Medulla oblongata (tissue), 1 donor: ENCODE results near the gene PDE3A.
"Not testable (repeated sequence)": the region's sequence is repeated elsewhere in the genome, so short reads cannot be mapped to it uniquely, and the experiment has no call there.

ENCODE experiments used
- DNase-seq: peaks from one replicate; pipeline ENCODE4 v3.0.0-alpha.2; 2015; ENCODE audit errors: extremely low spot score

PDE3A gene

GRCh38 chr12:20604408-20605067 lies 236.2 kb downstream of the PDE3A start:
- DNase-seq: no peak

- not testable (repeated sequence) for DNase-seq
Measured at GRCh38 chr12:20615020-20615419, 246.7 kb downstream of the PDE3A start.

DNA sequence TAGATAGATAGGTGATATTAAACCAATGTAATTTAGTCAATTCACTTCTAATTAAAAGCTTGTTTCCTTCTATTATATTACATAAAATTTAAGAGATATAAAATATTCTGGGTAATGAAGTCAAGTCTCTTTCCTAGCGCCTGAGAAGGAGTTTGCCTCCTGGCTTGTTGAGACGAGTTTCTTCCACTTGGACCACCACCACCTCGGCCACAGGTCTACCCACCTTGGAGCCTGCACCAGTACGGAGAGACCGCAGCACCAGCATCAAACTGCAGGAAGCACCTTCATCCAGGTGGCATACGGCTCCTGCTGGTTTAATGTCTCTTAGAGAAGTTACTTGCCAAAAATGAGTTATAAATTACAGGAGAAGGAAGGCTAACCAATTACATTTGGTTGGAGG lies 247.8 kb downstream of the PDE3A start:
- DNase-seq: no peak

DNA sequence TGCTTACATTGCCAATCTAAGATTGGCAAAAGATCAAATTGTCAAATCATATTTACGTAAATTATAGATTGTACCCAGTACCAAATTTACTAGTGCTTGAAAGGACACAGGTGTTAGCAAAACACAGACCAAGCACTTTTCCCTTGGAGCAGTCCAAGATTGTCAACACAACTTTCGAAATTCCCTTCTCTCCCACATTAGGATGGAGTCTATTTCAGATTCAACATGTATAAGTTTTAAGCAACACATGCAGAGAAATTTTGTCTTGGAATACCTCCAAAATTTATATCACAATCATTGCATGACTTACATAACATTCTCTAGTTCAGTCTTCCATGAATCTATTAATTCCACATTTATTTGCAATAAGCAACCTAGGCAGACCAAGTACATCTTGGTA lies 251.9 kb downstream of the PDE3A start:
- no peak for DNase-seq

GRCh38 chr12:20624718-20625117 lies 256.4 kb downstream of the PDE3A start:
- DNase-seq: peak; percentile 40

DNA sequence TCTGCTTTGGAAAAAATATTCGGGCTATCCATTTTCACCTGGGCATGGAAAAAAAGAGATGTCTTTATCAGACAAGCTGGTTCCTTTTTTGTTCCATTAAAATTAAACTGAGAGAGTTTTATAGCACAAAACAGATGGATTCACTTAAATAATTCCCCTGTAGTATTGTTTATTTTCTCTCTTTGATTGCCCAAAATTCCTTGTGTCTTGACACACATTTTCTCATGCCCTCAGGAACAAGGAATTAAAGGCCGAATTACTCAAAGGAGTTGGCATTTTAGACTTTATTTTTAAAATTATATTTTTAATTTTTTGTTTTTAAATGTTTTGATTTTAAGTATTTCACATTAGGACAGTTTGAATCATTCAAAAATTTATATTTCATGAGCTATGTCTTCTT lies 257.2 kb downstream of the PDE3A start:
- DNase-seq: no peak

- DNase-seq: no peak
Measured at GRCh38 chr12:20627001-20627588, 258.8 kb downstream of the PDE3A start.

DNA sequence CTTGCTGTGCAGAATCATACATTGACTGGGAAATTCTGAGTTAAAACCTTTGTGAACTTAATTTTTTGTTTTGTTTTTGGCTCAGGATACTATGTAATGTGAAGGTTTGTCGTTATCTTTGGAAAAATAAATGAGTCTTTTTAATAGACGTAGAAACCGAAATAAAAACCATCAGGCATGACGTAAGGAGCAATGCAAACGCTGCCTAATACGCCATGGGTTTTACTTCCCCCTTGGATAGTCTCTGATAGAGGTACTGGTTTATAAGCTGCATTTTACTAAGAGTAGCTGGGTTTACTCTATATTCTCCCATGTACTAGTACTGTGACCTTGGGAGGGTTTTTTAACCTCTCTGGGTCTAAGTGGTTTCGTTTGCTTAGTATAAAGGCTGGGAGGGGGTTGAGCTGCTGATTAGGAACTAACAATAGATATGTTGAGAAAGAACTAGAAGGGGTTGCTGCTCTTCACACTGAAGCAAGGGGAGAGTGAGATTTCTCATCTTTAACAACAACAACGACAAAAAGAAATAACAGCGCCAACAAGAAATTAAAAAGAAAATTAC lies 260.0 kb downstream of the PDE3A start:
- no peak for DNase-seq

- DNase-seq: no peak
Measured at GRCh38 chr12:20628999-20629398, 260.7 kb downstream of the PDE3A start.

GRCh38 chr12:20629414-20630156 lies 261.2 kb downstream of the PDE3A start:
- no peak for DNase-seq

- peak; percentile 46 for DNase-seq
Measured at GRCh38 chr12:20631711-20632110, 263.4 kb downstream of the PDE3A start.

GRCh38 chr12:20641106-20641505 lies 272.8 kb downstream of the PDE3A start:
- no peak for DNase-seq

GRCh38 chr12:20643822-20644221 lies 275.5 kb downstream of the PDE3A start:
- no peak for DNase-seq

DNA sequence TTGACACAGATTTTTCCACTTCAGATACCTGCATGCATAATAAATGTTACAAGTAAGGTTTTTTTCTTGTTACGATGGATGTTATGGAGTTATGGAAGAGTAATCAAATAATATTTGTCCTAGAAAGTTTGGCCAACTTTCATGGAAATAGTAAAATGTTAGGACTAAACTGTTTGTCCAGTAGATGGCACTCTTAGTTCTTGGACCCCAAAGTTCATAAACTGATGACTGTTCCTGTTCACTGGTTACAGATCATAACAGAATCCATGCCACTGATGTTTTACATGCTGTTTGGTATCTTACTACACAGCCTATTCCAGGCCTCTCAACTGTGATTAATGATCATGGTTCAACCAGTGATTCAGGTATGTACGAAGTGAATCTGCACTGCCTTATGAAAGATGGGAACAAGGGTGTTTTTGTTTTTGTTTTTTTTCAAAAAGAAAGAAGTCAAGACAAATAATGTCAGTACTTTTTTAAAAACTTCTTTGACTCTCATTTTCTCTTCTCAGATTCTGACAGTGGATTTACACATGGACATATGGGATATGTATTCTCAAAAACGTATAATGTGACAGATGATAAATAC lies 278.0 kb downstream of the PDE3A start:
- DNase-seq: peak; percentile 61

DNA sequence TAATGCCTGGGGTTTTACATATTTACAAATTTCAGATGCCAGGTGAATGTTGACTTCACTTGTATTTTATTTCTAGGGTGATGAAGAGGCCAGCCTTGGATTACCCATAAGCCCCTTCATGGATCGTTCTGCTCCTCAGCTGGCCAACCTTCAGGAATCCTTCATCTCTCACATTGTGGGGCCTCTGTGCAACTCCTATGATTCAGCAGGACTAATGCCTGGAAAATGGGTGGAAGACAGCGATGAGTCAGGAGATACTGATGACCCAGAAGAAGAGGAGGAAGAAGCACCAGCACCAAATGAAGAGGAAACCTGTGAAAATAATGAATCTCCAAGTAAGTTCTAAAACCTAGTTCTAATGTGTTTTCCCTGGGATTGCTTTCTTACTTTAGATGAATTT lies 285.5 kb downstream of the PDE3A start:
- DNase-seq: no peak

GRCh38 chr12:20656600-20656999 lies 288.3 kb downstream of the PDE3A start:
- peak; percentile 12 for DNase-seq

- peak; percentile 27 for DNase-seq
Measured at GRCh38 chr12:20657496-20657895, 289.2 kb downstream of the PDE3A start.

GRCh38 chr12:20681334-20681733 lies 313.0 kb downstream of the PDE3A start:
- no peak for DNase-seq

DNA sequence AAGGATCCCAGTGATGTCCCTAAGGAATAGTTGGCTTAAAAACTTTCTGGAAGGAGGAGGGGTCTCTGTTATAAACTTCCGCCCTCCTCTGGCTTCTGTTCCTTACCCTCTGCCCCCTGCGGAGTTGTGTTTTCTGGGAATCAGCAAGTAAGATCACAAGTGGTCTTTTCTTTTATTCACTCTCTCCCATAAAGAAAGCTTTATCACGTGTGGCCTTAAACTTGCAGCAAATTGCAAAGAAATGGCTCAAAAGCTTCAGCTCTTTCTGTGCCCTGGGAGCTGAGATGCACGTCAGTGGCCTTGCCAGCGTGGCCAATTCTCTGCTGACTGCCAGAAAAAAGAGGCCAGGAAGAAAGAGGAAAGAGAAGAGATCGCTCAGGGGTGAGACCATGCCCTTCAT lies 326.9 kb downstream of the PDE3A start, which contains the start of gene SLCO1C1:
Gene SLCO1C1 (plus strand): TSS at position 101 of the 400 bp plus-strand sequence. CDS start 4,245 bp downstream, outside the sequence.
- DNase-seq: peak; percentile 54

- DNase-seq: peak; percentile 69
Measured at GRCh38 chr12:20696181-20696905, 328.0 kb downstream of the PDE3A start.

- DNase-seq: no peak
Measured at GRCh38 chr12:20701106-20701505, 332.8 kb downstream of the PDE3A start.
